PC-9 (cell line): ENCODE measurements around the gene IL21. TPM values are rescaled to one million over a fixed set of nuclear protein-coding genes. Genes with fewer than 3 reads are reported as not detected.

Experiments
- Bru-seq: library from RNA; stranded (reverse); fragments of 400-500 nt; gene quantifications from one replicate; lab custom pipeline; 2021; lab: Mats Ljungman, UMichigan
- BruChase-seq, 2 experiments: library from RNA; stranded (reverse); fragments of 400-500 nt; gene quantifications; one replicate each; lab custom pipeline; 2021; lab: Mats Ljungman, UMichigan
- BruUV-seq: library from RNA; stranded (reverse); fragments of 400-500 nt; replicated peaks from 2 replicates; lab custom pipeline; 2021; lab: Mats Ljungman, UMichigan
- CTCF ChIA-PET: fragments of 300-600 bp; sonication (Branson Sonifier 250); formaldehyde crosslinking; loops from one replicate; lab custom pipeline; 2022; ENCODE audit warnings: antibody characterized with exemption; lab: Charles Lee
- POLR2A ChIA-PET: fragments of 300-600 bp; sonication (Branson Sonifier 250); formaldehyde crosslinking; loops from one replicate; lab custom pipeline; 2022; ENCODE audit warnings: antibody characterized with exemption; ENCODE audit not compliant: unreplicated experiment; lab: Charles Lee
- DNase-seq, 2 experiments: peaks; one replicate each; pipeline versions ENCODE4 v3.0.0 to v3.0.0-alpha.2; 2015 to 2022; ENCODE audit warnings: mixed read lengths in 1 of 2
- H2AFZ ChIP-seq: fragments of 200-600 bp; sonication (generic); 2 replicates; pipeline ENCODE4 v1.8.1; 2017; ENCODE audit warnings: antibody characterized with exemption
- H3F3A ChIP-seq: fragments of 200-600 bp; sonication (generic); 2 replicates; pipeline ENCODE4 v1.8.1; 2017; ENCODE audit warnings: antibody characterized with exemption, mild to moderate bottlenecking, low read depth; ENCODE audit not compliant: insufficient read depth
- H3K27ac ChIP-seq: fragments of 200-600 bp; sonication (generic); 2 replicates; pipeline ENCODE4 v1.6.1; 2016; ENCODE audit warnings: mixed run types
- H3K27me3 ChIP-seq: fragments of 200-600 bp; sonication (generic); 2 replicates; pipeline ENCODE4 v1.6.1; 2016; ENCODE audit warnings: low read depth, mixed run types; ENCODE audit not compliant: insufficient read depth
- H3K36me3 ChIP-seq: fragments of 200-600 bp; sonication (generic); 2 replicates; pipeline ENCODE4 v1.6.1; 2016; ENCODE audit warnings: low read depth, mixed run types
- H3K4me1 ChIP-seq: fragments of 200-600 bp; sonication (generic); replicated peaks from 2 replicates; pipeline ENCODE4 v1.6.1; 2016; ENCODE audit warnings: mixed run types; ENCODE audit not compliant: insufficient read depth
- H3K4me2 ChIP-seq: fragments of 200-600 bp; sonication (generic); 2 replicates; pipeline ENCODE4 v1.6.1; 2017; ENCODE audit warnings: mixed run types
- H3K4me3 ChIP-seq: fragments of 200-600 bp; sonication (generic); 2 replicates; pipeline ENCODE4 v1.6.1; 2016; ENCODE audit warnings: mixed run types
- H3K79me2 ChIP-seq: fragments of 200-600 bp; sonication (generic); 2 replicates; pipeline ENCODE4 v1.6.1; 2017; ENCODE audit warnings: low read depth, mixed run types
- H3K9me2 ChIP-seq: fragments of 200-600 bp; sonication (generic); 2 replicates; pipeline ENCODE4 v1.8.1; 2017; ENCODE audit warnings: mild to moderate bottlenecking; ENCODE audit not compliant: insufficient read depth
- H3K9me3 ChIP-seq: fragments of 200-600 bp; sonication (generic); 2 replicates; pipeline ENCODE4 v1.8.1; 2016; ENCODE audit warnings: low read depth; ENCODE audit not compliant: insufficient read depth
- H4K20me1 ChIP-seq: fragments of 200-600 bp; sonication (generic); 2 replicates; pipeline ENCODE4 v1.8.1; 2017; ENCODE audit not compliant: insufficient read depth
- EZH2 ChIP-seq: fragments of 200-600 bp; sonication (generic); IDR thresholded peaks from 2 replicates; pipeline ENCODE4 v1.8.0; 2017; ENCODE audit warnings: antibody characterized with exemption, low read depth
- intact Hi-C: fragments of 100-400 bp; cut with micrococcal nuclease; formaldehyde crosslinking; loops from one replicate; pipeline ENCODE4 v1.10.0; 2022; ENCODE audit not compliant: unreplicated experiment
- long read RNA-seq: library from polyadenylated mRNA; stranded (forward); transcript quantifications from one replicate; pipeline ENCODE4 v2.0.0, GENCODE V29; 2022
- total RNA-seq: library from RNA; stranded (reverse); gene quantifications from 2 replicates; pipeline ENCODE4 v1.2.3, GENCODE V29; 2021
- TF ChIP-seq, protein P1 (sequence below): fragments of 200-600 bp; sonication (generic); conservative IDR thresholded peaks from 2 replicates; pipeline ENCODE4 v1.6.1; 2017; ENCODE audit warnings: mixed run types, antibody characterized with exemption, mild to moderate bottlenecking, moderate library complexity

IL21 gene
- not detected in 2 replicates for total RNA-seq
- not detected for Bru-seq, nascent RNA
- BruChase-seq, experiment 1, labeled RNA remaining after a 2-hour chase: not detected
- BruChase-seq, experiment 2, labeled RNA remaining after a 6-hour chase: not detected
- long read RNA-seq: 0 reads

DNA sequence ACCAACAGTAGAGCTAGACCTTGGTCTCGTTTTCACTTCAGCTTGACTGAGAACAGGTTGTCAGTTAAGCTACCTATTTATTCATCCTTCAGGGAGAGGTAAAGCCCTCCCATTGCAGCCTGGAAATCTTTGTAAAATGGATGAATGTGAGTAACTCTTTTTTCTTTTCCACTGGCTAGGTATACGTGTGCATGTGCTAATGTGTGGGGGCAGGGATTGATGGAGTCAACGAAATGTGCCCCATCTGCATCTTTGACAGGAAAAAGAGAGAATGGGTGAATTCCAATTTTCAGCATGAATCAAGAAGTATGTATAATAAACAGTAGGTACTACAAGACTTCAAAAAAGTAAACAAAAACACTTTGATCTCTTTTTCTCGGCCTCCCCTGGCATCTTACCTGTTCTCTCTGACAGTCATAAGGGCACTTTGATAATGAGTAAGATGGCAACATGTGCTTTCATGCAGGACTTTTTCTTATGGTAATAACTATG, at the start of gene IL21:
Gene IL21 (minus strand): TSS at position 51 of the 492 bp plus-strand sequence. CDS start 55 bp downstream, outside the sequence.
- H3K27ac ChIP-seq: no peak within 1 kb of the TSS
- no peaks in the 10 kb centered on the region for H3K36me3 ChIP-seq
- no peaks in the 10 kb centered on the region for H3K4me1 ChIP-seq
- no peaks in the 10 kb centered on the region for H3K9me2 ChIP-seq
- no peaks in the 10 kb centered on the region for H3K79me2 ChIP-seq
- no peaks in the 10 kb centered on the region for H3K27me3 ChIP-seq
- no TSS peak for BruUV-seq
- no peak for TF ChIP-seq EZH2
- TF ChIP-seq, protein P1, sequence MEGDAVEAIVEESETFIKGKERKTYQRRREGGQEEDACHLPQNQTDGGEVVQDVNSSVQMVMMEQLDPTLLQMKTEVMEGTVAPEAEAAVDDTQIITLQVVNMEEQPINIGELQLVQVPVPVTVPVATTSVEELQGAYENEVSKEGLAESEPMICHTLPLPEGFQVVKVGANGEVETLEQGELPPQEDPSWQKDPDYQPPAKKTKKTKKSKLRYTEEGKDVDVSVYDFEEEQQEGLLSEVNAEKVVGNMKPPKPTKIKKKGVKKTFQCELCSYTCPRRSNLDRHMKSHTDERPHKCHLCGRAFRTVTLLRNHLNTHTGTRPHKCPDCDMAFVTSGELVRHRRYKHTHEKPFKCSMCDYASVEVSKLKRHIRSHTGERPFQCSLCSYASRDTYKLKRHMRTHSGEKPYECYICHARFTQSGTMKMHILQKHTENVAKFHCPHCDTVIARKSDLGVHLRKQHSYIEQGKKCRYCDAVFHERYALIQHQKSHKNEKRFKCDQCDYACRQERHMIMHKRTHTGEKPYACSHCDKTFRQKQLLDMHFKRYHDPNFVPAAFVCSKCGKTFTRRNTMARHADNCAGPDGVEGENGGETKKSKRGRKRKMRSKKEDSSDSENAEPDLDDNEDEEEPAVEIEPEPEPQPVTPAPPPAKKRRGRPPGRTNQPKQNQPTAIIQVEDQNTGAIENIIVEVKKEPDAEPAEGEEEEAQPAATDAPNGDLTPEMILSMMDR: no peak
- no peaks in the 10 kb centered on the region for H4K20me1 ChIP-seq
- no peaks in the 10 kb centered on the region for H3K9me3 ChIP-seq
- H3K4me3 ChIP-seq: no peak within 1 kb of the TSS
- ChIA-PET CTCF (no interaction called here), POLR2A (no interaction called here)
- no peak within 1 kb of the TSS for H2AFZ ChIP-seq
- DNase-seq: no peak
- intact Hi-C loops: no loop called here
- no peaks in the 10 kb centered on the region for H3F3A ChIP-seq
- no peak within 1 kb of the TSS for H3K4me2 ChIP-seq

DNA sequence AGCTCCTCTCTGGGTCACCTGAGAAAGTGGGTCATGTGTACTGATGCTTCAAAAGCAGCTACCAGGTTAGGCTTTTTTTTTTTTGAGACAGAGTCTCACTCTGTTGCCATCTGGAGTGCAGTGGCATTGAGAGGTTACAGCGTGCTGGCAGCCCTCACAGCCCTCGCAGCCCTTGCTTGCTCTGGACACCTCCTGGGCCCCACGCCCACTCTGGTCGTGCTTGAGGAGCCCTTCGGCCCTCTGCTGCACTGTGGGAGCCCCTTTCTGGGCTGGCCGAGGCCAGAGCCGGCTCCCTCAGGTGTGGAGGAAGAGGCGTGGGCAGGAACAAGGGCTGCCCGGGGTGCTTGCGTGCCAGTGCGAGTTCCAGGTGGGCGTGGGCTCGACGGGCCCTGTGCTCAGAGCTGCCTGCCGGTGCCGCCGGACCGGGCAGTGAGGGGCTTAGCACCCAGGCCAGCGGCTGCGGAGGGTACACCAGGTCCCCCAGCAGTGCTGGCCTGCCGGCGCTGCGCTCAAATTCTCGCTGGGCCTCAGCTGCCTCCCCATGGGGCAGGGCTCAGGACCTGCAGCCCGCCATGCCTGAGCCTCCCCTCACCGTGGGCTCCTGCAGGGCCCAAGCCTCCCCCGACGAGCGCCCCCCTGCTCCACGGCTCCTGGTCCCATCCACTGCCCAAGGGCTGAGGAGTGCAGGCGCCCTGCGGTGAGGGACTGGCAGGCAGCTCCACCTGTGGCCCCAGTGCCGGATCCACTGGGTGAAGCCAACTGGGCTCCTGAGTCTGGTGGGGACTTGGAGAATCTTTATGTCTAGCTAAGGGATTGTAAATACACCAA, 49.3 kb upstream of the IL21 start:
- no peak overlapping the region for H3K4me2 ChIP-seq
- ChIA-PET POLR2A (no interaction called here), CTCF (no interaction called here)
- H3F3A ChIP-seq: peaks cover 15% of the 10 kb centered on the region; the same call in 1 of the 2 replicates
- BruUV-seq: no TSS peak
- H3K79me2 ChIP-seq: no peaks in the 10 kb centered on the region
- H3K27me3 ChIP-seq: no peaks in the 10 kb centered on the region
- intact Hi-C loops: no loop called here
- peak in 1 of 2 experiments; percentile 31 for DNase-seq
- no peaks in the 10 kb centered on the region; the same call in 1 of the 2 replicates for H3K9me3 ChIP-seq
- H3K4me3 ChIP-seq: no peak overlapping the region
- peaks cover 22% of the 10 kb centered on the region for H3K4me1 ChIP-seq
- H4K20me1 ChIP-seq: no peaks in the 10 kb centered on the region
- 0 out of 2 replicates have a peak, but pooled peaks cover under 1% of the 10 kb centered on the region for H3K9me2 ChIP-seq
- H3K27ac ChIP-seq: no peak overlapping the region
- no peak overlapping the region for H2AFZ ChIP-seq
- TF ChIP-seq EZH2: no peak
- TF ChIP-seq, protein P1: no peak
- no peaks in the 10 kb centered on the region for H3K36me3 ChIP-seq

DNA sequence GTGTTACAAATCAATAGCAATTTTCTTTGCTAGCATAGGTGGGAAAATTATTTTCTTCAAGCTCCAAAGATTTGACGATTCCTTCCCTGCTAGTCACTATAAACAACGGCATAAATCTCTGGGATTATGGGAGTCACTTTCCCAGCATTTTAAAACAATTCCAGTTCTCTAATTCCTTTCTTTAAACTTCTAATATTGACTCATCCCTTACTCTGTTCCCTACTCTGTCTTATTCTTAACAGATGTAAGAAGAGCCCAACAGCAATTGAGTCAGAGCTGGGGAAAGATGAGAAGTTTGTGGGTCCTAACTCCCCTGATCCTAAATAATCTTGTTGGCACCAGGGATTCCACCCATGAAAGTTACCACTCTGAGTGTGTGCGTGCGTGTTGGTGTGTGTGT, 47.4 kb upstream of the IL21 start:
- Histone ChIP-seq H3K4me1 (peaks cover 22% of the 10 kb centered on the region), H3K27me3 (no peaks in the 10 kb centered on the region), H3K36me3 (no peaks in the 10 kb centered on the region), H3K27ac (no peak overlapping the region), H2AFZ (no peak overlapping the region), H3K79me2 (no peaks in the 10 kb centered on the region), H3F3A (peaks cover 15% of the 10 kb centered on the region; the same call in 1 of the 2 replicates), H3K9me3 (no peaks in the 10 kb centered on the region; the same call in 1 of the 2 replicates), H3K4me3 (no peak overlapping the region), H4K20me1 (no peaks in the 10 kb centered on the region), H3K9me2 (0 out of 2 replicates have a peak, but pooled peaks cover 5% of the 10 kb centered on the region), H3K4me2 (no peak overlapping the region)
- BruUV-seq: no TSS peak
- TF ChIP-seq, protein P1: no peak
- TF ChIP-seq EZH2: no peak
- POLR2A ChIA-PET: no interaction called here
- CTCF ChIA-PET: no interaction called here
- intact Hi-C loops: no loop called here
- DNase-seq: no peak
